Heart right ventricle (tissue), 16 donors: Measurements from ENCODE around the gene TIAL1. TPM values are rescaled to one million over a fixed set of nuclear protein-coding genes. Genes with fewer than 3 reads are reported as not detected.

Source experiments
- ATAC-seq, 8 donors: fragments of 200-7000 bp; cut with Tn5 transposase; one replicate each; pipeline ENCODE4 v1.9.1; 2020; ENCODE audit warnings: mild to moderate bottlenecking in 8 of 8, moderate library complexity in 8 of 8, moderate number of reproducible peaks in 1 of 8
- DNase-seq, 2 donors: peaks; one replicate each; pipeline ENCODE4 v3.0.0-alpha.2; 2020
- H3K27ac ChIP-seq, 10 donors: fragments of 200-600 bp; sonication (generic) in 2 of 10; one replicate each; pipeline versions ENCODE4 v1.5.0 to v1.8.0; 2020 to 2022; ENCODE audit warnings: mild to moderate bottlenecking in 3 of 10
- H3K27me3 ChIP-seq, 7 donors: fragments of 200-600 bp; one replicate each; pipeline ENCODE4 v1.8.0; 2021 to 2022; ENCODE audit warnings: mild to moderate bottlenecking in 2 of 7
- H3K36me3 ChIP-seq, 9 donors: fragments of 200-600 bp; sonication (generic) in 1 of 9; one replicate each; pipeline versions ENCODE4 v1.5.0 to v1.8.0; 2020 to 2022; ENCODE audit warnings: mild to moderate bottlenecking in 2 of 9
- H3K4me1 ChIP-seq, 9 donors: fragments of 200-600 bp; sonication (generic) in 1 of 9; one replicate each; pipeline versions ENCODE4 v1.5.0 to v1.8.0; 2020 to 2022; ENCODE audit warnings: mild to moderate bottlenecking in 4 of 9
- H3K4me3 ChIP-seq, 10 donors: fragments of 200-600 bp; sonication (generic) in 2 of 10; one replicate each; pipeline versions ENCODE4 v1.5.0 to v1.8.0; 2020 to 2022; ENCODE audit warnings: mild to moderate bottlenecking in 7 of 10, moderate library complexity in 2 of 10
- H3K9me3 ChIP-seq, 11 donors: fragments of 200-600 bp in 10 of 11; sonication (generic) in 2 of 11; one replicate each; pipeline versions ENCODE4 v1.5.0 to v1.8.0; 2013 to 2022; ENCODE audit warnings: mild to moderate bottlenecking in 2 of 11, control low read depth in 1 of 11, moderate library complexity in 1 of 11
- CTCF ChIP-seq, 9 donors: fragments of 200-600 bp; sonication (generic) in 2 of 9; IDR thresholded peaks; one replicate each; pipeline versions ENCODE4 v1.5.0 to v1.8.0; 2021 to 2022; ENCODE audit warnings: antibody characterized with exemption in 9 of 9, mild to moderate bottlenecking in 5 of 9, moderate library complexity in 1 of 9
- WGBS, 2 donors: extraction: QIAGEN DNeasy Blood & Tissue Kit; methylation state at CpG; one replicate each; pipeline ENCODE4 v1.1.7; 2013; ENCODE audit warnings: inconsistent platforms in 1 of 2; 5-methylcytosine and 5-hydroxymethylcytosine counted together
- intact Hi-C, 10 donors: fragments of 100-400 bp; cut with DNase I; formaldehyde crosslinking; loops; one replicate each; pipeline versions ENCODE4 v1.11.1 to v1.14.2; 2022
- polyA plus RNA-seq, 2 donors: library from polyadenylated mRNA; stranded (reverse); fragments of 200-250 nt; gene quantifications; one replicate each; pipeline ENCODE4 v1.2.3, GENCODE V29; 2013
- total RNA-seq, 10 donors: library from RNA; stranded (reverse); fragmentation: NEBNext Ultra II Directional in 3 of 10; extraction: Animal tissue kit (Norgen Biotek cat#: 25700) in 3 of 10; gene quantifications; one replicate each; pipeline versions ENCODE4 v1.2.1 to v1.2.4, GENCODE V29; 2021 to 2023
- donor health status: Arrhythmogenic right ventricular cardiomyopathy.
- donor health status: ischemic (EF 13 %, LVEDD 7.1; RV severe dilation, severe dysfunction).
- donor health status: healthy with polysubstance abuse.
- donor health status: DM: no; HTN: yes; CAD: no.
- donor health status: DM: no; HTN: no; CAD: no.
- donor health status: ischemic (EF 25% LVEDD 6.9; RV normal size, moderate dysfunction).
- donor health status: ischemic (EF 25% LVEDD 5.7; RV mildly dilated, moderate dysfunction).
- donor health status: healthy.
- donor health status: DM: yes; HTN: yes; CAD: no.
- donor health status: Ischemic cardiomyopathy.
- donor health status: ischemic (EF 35%, LVEDD 5.7; RV mildly dilated, moderate dysfunction).
- donor health status: nonischemic (EF 11% LVEDD 7.7; RV severe dilation, severe dysfunction).
- donor health status: DM: yes; HTN: yes; CAD: no.
- donor health status: PGD.
- donor health status: ischemic (EF 29% LVEDD 5.4; RV normal size, mild dysfunction).
- donor health status: nonischemic (EF 23%, LVEDD 6.1; RV moderate dilation, normal function).

The TIAL1 gene
- total and polyA plus RNA-seq, 12 donors: 35.9 to 94.6 (median 69.9) TPM

GRCh38 chr10:119611433-119611832, 14.7 kb upstream of the TIAL1 start:
- intact Hi-C loops: loop anchor here in 5 of 10 donors (5.0 to 10.0 kb wide), 4 partner anchors 36 to 253 kb away; partner anchors contain the start of gene INPP5F (in 1 of the 5)
- Histone ChIP-seq H3K36me3 (no peaks in the 10 kb centered on the region), H3K27me3 (peaks cover 0 to 6% (median 0%) of the 10 kb centered on the region in 7 donors), H3K27ac (no peak overlapping the region), H3K4me1 (peaks cover 0 to 3% (median 0%) of the 10 kb centered on the region in 9 donors), H3K9me3 (peaks cover 0 to 3% (median 0%) of the 10 kb centered on the region in 11 donors), H3K4me3 (no peak overlapping the region)
- DNase-seq: no peak
- TF ChIP-seq CTCF (IDR thresholded peaks at IDR 0.05): no peak
- no peak for ATAC-seq
- WGBS, 2 donors: 74% methylated on average over 4 of the region's 4 CpGs

GRCh38 chr10:119609516-119609915, 12.8 kb upstream of the TIAL1 start:
- ATAC-seq (no peak), DNase-seq (no peak)
- intact Hi-C loops: loop anchor here in 5 of 10 donors (1.0 to 10.0 kb wide), 8 partner anchors 38 to 255 kb away; partner anchors contain the start of genes BAG3 (in 1 of the 5) and INPP5F (in 1 of the 5)
- H3K4me1 ChIP-seq: peaks cover 0 to 3% (median 0%) of the 10 kb centered on the region in 9 donors
- H3K27ac ChIP-seq: no peak overlapping the region
- WGBS, 2 donors: 95 to 96% methylated on average over 4 of the region's 4 CpGs
- peaks cover 0 to 3% (median 0%) of the 10 kb centered on the region in 11 donors for H3K9me3 ChIP-seq
- peaks cover 0 to 6% (median 0%) of the 10 kb centered on the region in 7 donors for H3K27me3 ChIP-seq
- no peak for TF ChIP-seq CTCF (IDR thresholded peaks at IDR 0.05)
- H3K36me3 ChIP-seq: no peaks in the 10 kb centered on the region
- H3K4me3 ChIP-seq: no peak overlapping the region

- ATAC-seq (peak; percentile 58 to 94 (median 86)), DNase-seq (peak; percentile 39 to 40)
- TF ChIP-seq CTCF (IDR thresholded peaks at IDR 0.05): peak; percentile 37 to 84 (median 68)
- Histone ChIP-seq H3K4me1 (peaks cover 0 to 3% (median 0%) of the 10 kb centered on the region in 9 donors), H3K27ac (no peak overlapping the region), H3K4me3 (peak overlapping the region in 1 of 10 donors; percentile 19), H3K36me3 (no peaks in the 10 kb centered on the region), H3K27me3 (peaks cover 0 to 6% (median 0%) of the 10 kb centered on the region in 7 donors), H3K9me3 (peaks cover 0 to 3% (median 0%) of the 10 kb centered on the region in 11 donors)
- 21 to 22% methylated on average over 15 of the region's 15 CpGs for WGBS, 2 donors
- intact Hi-C loops: loop anchor here in 6 of 10 donors (1.0 to 10.0 kb wide), 9 partner anchors 39 to 256 kb away; partner anchors contain the start of genes BAG3 (in 1 of the 6) and INPP5F (in 1 of the 6)
Measured at GRCh38 chr10:119608316-119609155, 11.8 kb upstream of the TIAL1 start.

GRCh38 chr10:119604468-119604867, 7.7 kb upstream of the TIAL1 start:
- intact Hi-C loops: loop anchor here in 3 of 10 donors (10.0 kb wide), 3 partner anchors 230 to 260 kb away; no protein-coding TSS in a partner anchor
- no peaks in the 10 kb centered on the region for H3K36me3 ChIP-seq
- DNase-seq (no peak), ATAC-seq (no peak)
- H3K27me3 ChIP-seq: peaks cover 0 to 6% (median 0%) of the 10 kb centered on the region in 7 donors
- H3K4me1 ChIP-seq: peaks cover 0 to 3% (median 0%) of the 10 kb centered on the region in 9 donors
- TF ChIP-seq CTCF (IDR thresholded peaks at IDR 0.05): no peak
- H3K9me3 ChIP-seq: no peaks in the 10 kb centered on the region
- H3K4me3 ChIP-seq: no peak overlapping the region
- H3K27ac ChIP-seq: no peak overlapping the region
